IPS-20b (cell line): Measurements from ENCODE around the gene EPB42.
"Not testable (repeated sequence)": the region's sequence is repeated elsewhere in the genome, so short reads cannot be mapped to it uniquely, and the experiment has no call there.

Experiments used
- H3K27ac ChIP-seq: one replicate; pipeline ENCODE4 v1.5.1; 2013; ENCODE audit warnings: low read length
- H3K27me3 ChIP-seq: 2 replicates; pipeline ENCODE4 v1.6.1; 2013; ENCODE audit warnings: mild to moderate bottlenecking, low read length, inconsistent platforms; ENCODE audit not compliant: insufficient read depth
- H3K36me3 ChIP-seq: 2 replicates; pipeline ENCODE4 v1.6.1; 2013; ENCODE audit warnings: low read depth, mild to moderate bottlenecking, inconsistent platforms, low read length, moderate library complexity; ENCODE audit not compliant: insufficient read depth
- H3K4me1 ChIP-seq: 2 replicates; pipeline ENCODE4 v1.6.1; 2013; ENCODE audit warnings: mild to moderate bottlenecking, control low read depth, inconsistent platforms, low read length, moderate library complexity; ENCODE audit not compliant: insufficient read depth
- H3K4me3 ChIP-seq: 2 replicates; pipeline ENCODE4 v1.5.1; 2013; ENCODE audit warnings: mild to moderate bottlenecking, low read length, inconsistent platforms
- H3K9ac ChIP-seq: 2 replicates; pipeline ENCODE4 v1.6.1; 2013; ENCODE audit warnings: low read depth, mild to moderate bottlenecking, inconsistent platforms, low read length, moderate library complexity
- H3K9me3 ChIP-seq: 2 replicates; pipeline ENCODE4 v1.6.1; 2013; ENCODE audit warnings: mild to moderate bottlenecking, low read depth, low read length, inconsistent platforms; ENCODE audit not compliant: insufficient read depth

Gene EPB42

DNA sequence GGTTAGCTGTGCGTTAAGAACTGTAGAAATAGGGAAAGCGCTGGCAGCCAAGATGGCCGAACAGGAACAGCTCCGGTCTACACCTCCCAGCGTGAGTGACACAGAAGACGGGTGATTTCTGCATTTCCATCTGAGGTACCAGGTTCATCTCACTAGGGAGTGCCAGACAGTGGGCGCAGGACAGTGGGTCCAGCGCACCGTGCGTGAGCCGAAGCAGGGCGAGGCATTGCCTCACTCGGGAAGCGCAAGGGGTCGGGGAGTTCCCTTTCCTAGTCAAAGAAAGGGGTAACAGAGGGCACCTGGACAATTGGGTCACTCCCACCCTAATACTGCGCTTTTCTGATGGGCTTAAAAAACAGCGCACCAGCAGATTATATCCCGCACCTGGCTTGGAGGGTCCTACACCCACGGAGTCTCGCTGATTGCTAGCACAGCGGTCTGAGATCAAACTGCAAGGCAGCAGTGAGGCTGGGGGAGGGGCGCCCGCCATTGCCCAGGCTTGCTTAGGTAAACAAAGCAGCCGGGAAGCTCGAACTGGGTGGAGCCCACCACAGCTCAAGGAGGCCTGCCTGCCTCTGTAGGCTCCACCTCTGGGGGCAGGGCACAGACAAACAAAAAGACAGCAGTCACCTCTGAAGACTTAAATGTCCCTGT, 45.0 kb downstream of the EPB42 start:
- not testable (repeated sequence) for H3K27ac ChIP-seq, H3K27me3 ChIP-seq, H3K4me3 ChIP-seq, H3K4me1 ChIP-seq, H3K36me3 ChIP-seq, H3K9ac ChIP-seq
- peaks cover 16% of the 10 kb centered on the region for H3K9me3 ChIP-seq

DNA sequence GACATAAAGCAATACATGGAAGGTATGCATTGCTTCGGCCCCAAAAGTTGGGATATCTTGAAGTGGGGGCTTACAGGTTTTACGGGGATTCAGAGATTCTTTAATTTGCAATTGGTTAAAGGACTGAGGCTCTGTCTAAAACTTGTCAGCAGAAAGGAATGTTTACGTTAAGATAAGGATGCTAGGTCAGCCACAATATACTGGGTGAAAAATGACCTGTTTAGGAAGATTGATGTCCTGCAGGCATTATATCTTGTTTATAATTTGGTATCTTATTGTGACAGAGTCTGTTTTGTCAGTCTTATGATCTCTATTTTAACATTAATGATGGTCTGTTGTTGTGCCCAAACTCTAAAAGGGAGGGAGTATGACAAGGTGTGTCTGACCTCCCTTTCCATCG, 50.9 kb downstream of the EPB42 start:
- H3K4me1 ChIP-seq, result no peaks in the 10 kb centered on the region; the same call in 1 of the 2 replicates
- peaks cover 8% of the 10 kb centered on the region for H3K9me3 ChIP-seq
- no peak overlapping the region for H3K4me3 ChIP-seq
- H3K27ac ChIP-seq, result no peak overlapping the region
- H3K36me3 ChIP-seq, result no peaks in the 10 kb centered on the region
- no peaks in the 10 kb centered on the region for H3K27me3 ChIP-seq
- no peak overlapping the region for H3K9ac ChIP-seq

DNA sequence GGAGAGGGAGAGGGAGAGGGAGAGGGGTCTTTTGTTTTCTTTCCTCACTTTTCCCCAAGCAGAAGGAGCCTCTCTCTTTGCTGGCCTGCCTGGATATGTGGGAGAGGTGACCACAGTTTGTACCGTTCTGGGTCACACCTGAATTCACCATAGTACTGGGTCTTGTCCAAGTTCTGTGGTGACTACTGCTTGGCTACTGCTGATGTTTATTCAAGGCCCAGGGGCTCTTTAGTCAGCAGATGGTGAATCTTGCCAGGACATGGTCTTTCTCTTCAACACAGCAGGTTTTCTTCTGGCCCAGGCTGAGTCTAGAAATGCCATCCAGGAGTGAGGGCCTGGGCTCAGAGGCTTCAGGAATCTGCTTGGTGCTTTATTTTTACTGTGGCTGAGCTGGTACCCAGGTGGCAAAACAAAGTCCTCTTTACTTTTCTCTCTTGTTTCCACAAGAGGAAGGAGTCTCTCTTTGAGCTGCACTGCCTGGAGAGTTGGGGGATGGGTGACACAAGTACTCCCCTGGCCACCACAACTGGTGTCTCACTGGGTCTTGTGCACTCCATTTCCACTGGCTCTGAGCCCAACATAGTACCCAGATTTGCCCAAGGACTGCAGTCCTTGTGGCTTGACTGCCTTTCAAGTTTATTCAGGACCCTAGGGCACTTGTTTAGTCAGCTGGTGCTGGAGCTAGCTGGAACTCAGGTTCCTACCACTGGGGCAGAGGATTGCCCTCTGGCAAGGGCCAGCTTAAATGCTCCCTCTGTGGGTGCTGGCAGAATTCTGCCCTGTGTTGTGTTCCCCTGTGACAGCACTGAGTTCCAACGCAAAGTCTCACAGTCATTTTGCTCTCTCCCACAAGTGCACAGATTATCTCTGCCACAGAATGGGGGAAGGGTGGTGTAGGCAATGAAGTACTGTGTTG, 52.4 kb downstream of the EPB42 start:
- Histone ChIP-seq H3K27ac (no peak overlapping the region), H3K9ac (no peak overlapping the region), H3K4me3 (no peak overlapping the region), H3K9me3 (peaks cover 2% of the 10 kb centered on the region; the same call in 1 of the 2 replicates), H3K27me3 (no peaks in the 10 kb centered on the region), H3K36me3 (no peaks in the 10 kb centered on the region), H3K4me1 (no peaks in the 10 kb centered on the region; the same call in 1 of the 2 replicates)

DNA sequence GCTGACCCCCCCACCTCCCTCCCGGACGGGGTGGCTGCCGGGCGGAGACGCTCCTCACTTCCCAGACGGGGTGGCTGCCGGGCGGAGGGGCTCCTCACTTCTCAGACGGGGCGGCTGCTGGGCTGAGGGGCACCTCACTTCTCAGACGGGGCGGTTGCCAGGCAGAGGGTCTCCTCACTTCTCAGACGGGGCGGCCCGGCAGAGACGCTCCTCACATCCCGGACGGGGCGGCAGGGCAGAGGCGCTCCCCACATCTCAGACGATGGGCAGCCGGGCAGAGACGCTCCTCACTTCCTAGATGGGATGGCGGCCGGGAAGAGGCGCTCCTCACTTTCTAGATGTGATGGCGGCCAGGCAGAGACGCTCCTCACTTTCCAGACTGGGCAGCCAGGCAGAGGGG, 53.6 kb downstream of the EPB42 start:
- not testable (repeated sequence) for H3K9ac ChIP-seq, H3K4me3 ChIP-seq, H3K36me3 ChIP-seq, H3K4me1 ChIP-seq, H3K27ac ChIP-seq, H3K9me3 ChIP-seq, H3K27me3 ChIP-seq

DNA sequence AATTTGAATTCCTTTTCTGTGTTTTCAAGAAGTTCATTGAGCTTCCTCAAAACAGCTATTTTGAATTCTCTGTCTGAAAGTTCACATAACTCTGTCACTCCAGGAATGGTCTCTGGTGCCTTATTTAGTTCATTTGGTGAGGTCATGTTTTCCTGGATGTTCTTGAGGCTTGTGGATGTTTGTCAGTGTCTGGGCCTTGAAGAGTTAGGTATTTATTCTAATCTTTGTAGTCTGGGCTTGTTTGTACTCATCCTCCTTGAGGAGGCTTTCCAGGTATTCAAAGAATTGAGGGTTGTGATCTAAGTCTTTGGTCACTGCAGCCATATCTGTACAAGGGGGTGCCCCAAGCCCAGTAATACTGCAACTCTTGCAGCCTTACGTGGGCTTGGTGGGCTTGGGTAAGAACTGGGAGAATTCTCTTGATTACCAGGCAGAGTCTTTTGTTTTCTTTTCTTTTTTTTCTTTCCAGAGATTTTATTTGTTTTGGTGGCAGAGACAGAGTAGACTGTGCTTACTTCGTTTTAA, 55.0 kb downstream of the EPB42 start:
- Histone ChIP-seq H3K9ac (no peak overlapping the region), H3K4me1 (no peaks in the 10 kb centered on the region; the same call in 1 of the 2 replicates), H3K36me3 (no peaks in the 10 kb centered on the region)

DNA sequence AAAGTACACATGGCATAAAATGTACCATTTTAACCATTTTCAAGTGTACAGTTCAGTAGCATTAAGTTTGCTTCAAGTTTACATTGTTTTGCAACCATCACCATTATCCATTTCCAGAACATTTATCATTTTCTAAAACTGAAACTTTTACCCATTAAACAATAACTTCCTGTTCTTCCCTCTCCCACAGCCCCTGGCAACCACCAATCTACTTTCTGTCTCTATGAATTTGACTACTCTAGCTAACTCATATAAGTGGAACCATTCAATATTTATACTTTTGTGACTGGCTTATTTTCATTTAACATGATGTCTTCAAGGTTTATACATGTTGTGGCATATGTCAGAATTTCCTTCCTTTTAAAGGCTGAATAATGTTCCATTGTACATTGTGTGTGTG, 67.5 kb downstream of the EPB42 start:
- H3K27me3 ChIP-seq, result no peaks in the 10 kb centered on the region
- H3K4me1 ChIP-seq, result no peaks in the 10 kb centered on the region
- H3K27ac ChIP-seq, result no peak overlapping the region
- no peaks in the 10 kb centered on the region for H3K9me3 ChIP-seq
- no peaks in the 10 kb centered on the region; the same call in 1 of the 2 replicates for H3K36me3 ChIP-seq
- no peak overlapping the region for H3K4me3 ChIP-seq
- H3K9ac ChIP-seq, result no peak overlapping the region

More for the DNA sequence above, 55.0 kb downstream of the EPB42 start:
- no peaks in the 10 kb centered on the region for H3K9me3 ChIP-seq
- no peaks in the 10 kb centered on the region for H3K27me3 ChIP-seq
- H3K4me3 ChIP-seq, result no peak overlapping the region
- no peak overlapping the region for H3K27ac ChIP-seq

DNA sequence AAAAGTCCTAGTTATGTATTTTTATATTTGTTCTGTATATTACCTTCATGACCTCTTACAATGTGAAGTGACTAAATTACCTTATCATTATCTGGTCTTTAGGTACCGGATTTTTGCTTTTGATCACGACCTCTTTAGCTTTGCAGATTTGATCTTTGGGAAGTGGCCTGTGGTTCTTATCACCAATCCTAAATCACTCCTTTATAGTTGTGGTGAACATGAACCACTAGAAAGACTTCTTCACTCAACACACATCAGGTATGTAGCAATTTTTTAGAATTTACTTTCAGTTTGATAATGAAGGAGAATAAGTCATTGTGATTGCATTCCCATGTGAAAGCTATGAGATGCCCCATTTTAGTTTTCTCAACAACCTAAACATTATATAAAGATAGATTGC, 69.1 kb downstream of the EPB42 start:
- Histone ChIP-seq H3K9me3 (no peaks in the 10 kb centered on the region), H3K4me3 (no peak overlapping the region), H3K36me3 (no peaks in the 10 kb centered on the region; the same call in 1 of the 2 replicates), H3K4me1 (no peaks in the 10 kb centered on the region), H3K27me3 (no peaks in the 10 kb centered on the region), H3K27ac (no peak overlapping the region), H3K9ac (no peak overlapping the region)

DNA sequence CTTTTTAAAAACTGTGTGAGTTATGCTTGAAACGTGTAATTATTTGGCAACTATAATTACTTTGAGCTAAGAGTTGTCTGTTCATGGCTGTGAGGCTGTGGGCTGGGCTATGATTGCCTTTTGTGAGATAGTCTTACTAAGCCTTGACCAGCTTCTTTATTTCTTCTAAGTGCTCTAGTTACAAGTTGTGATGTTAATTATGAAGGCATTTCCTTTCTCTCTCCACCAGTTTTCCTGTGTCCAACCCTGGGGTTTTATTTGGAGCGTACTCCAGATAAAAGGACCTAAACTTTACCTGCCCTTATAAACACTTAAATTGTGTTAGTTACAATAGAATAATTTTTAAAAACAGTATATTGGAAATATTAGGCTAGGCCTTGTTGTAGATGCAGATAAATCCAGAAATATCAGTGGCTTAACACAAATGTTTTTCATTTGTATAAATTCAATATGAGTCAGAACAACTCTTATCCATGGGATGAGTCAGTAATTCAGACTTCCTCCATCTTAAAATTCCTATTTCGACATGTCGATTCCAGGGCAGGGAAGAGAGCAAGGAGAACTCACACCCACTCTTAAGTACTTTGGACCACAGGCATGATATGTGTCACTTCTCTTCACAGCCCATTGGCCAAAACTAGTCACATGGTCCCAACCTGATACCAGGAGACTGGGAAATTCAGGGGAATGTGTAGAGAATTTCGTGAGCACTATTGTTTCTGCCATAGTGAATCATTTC, 70.5 kb downstream of the EPB42 start:
- Histone ChIP-seq H3K36me3 (no peaks in the 10 kb centered on the region; the same call in 1 of the 2 replicates), H3K9ac (no peak overlapping the region), H3K4me1 (no peaks in the 10 kb centered on the region)

More for the DNA sequence above, 70.5 kb downstream of the EPB42 start:
- Histone ChIP-seq H3K4me3 (no peak overlapping the region), H3K27me3 (no peaks in the 10 kb centered on the region), H3K9me3 (no peaks in the 10 kb centered on the region), H3K27ac (no peak overlapping the region)
